ENCODE results near the gene GLOD5.
A peak's percentile ranks its signal among the peaks of the same experiment; 100 is the strongest.

The GLOD5 gene

GRCh38 chrX:48761674-48762471 lies at the start of gene GLOD5:
GLOD5 (plus strand) TSS chrX:48761747; CDS start chrX:48761791, 44 bp downstream.
- H3K27ac ChIP-seq = no peak within 1 kb of the TSS
- peak; percentile 29 for DNase-seq (ENCODE audit: low read depth, low spot score)

- DNase-seq (ENCODE audit: low read depth, low spot score) = no peak
- H3K27ac ChIP-seq = no peak overlapping the region
These were observed 49.5 kb upstream of the GLOD5 start for GRCh38 chrX:48711929-48712505.

- H3K27ac ChIP-seq = no peak overlapping the region
- no peak for DNase-seq (ENCODE audit: low read depth, low spot score)
These were observed 47.7 kb upstream of the GLOD5 start for GRCh38 chrX:48713847-48714246.

- no peak overlapping the region for H3K27ac ChIP-seq
- no peak for DNase-seq (ENCODE audit: low read depth, low spot score)
These were observed 47.0 kb upstream of the GLOD5 start for GRCh38 chrX:48714573-48714972.

GRCh38 chrX:48715072-48715471 lies 46.5 kb upstream of the GLOD5 start:
- no peak overlapping the region for H3K27ac ChIP-seq
- no peak for DNase-seq (ENCODE audit: low read depth, low spot score)

GRCh38 chrX:48715876-48716502 lies 45.6 kb upstream of the GLOD5 start:
- H3K27ac ChIP-seq = no peak overlapping the region
- no peak for DNase-seq (ENCODE audit: low read depth, low spot score)

GRCh38 chrX:48719958-48720357 lies 41.6 kb upstream of the GLOD5 start:
- DNase-seq (ENCODE audit: low read depth, low spot score) = no peak
- H3K27ac ChIP-seq = no peak overlapping the region

- no peak for DNase-seq (ENCODE audit: low read depth, low spot score)
- H3K27ac ChIP-seq = no peak overlapping the region
These were observed 40.8 kb upstream of the GLOD5 start for GRCh38 chrX:48720577-48721250.

GRCh38 chrX:48721916-48722315 lies 39.6 kb upstream of the GLOD5 start:
- no peak overlapping the region for H3K27ac ChIP-seq
- DNase-seq (ENCODE audit: low read depth, low spot score) = no peak

- no peak for DNase-seq (ENCODE audit: low read depth, low spot score)
- no peak overlapping the region for H3K27ac ChIP-seq
These were observed 35.0 kb upstream of the GLOD5 start for GRCh38 chrX:48726596-48726995.

GRCh38 chrX:48728653-48729052 lies 32.9 kb upstream of the GLOD5 start:
- no peak overlapping the region for H3K27ac ChIP-seq
- no peak for DNase-seq (ENCODE audit: low read depth, low spot score)

GRCh38 chrX:48736303-48736702 lies 25.2 kb upstream of the GLOD5 start:
- DNase-seq (ENCODE audit: low read depth, low spot score) = no peak
- H3K27ac ChIP-seq = no peak overlapping the region

GRCh38 chrX:48736878-48737212 lies 24.7 kb upstream of the GLOD5 start:
- peak overlapping the region; percentile 74 for H3K27ac ChIP-seq
- no peak for DNase-seq (ENCODE audit: low read depth, low spot score)

- peak; percentile 88 for DNase-seq (ENCODE audit: low read depth, low spot score)
- H3K27ac ChIP-seq = peak overlapping the region; percentile 74
These were observed 24.2 kb upstream of the GLOD5 start for GRCh38 chrX:48737213-48737938.

- no peak for DNase-seq (ENCODE audit: low read depth, low spot score)
- peak overlapping the region; percentile 74 for H3K27ac ChIP-seq
These were observed 23.6 kb upstream of the GLOD5 start for GRCh38 chrX:48737940-48738339.

- H3K27ac ChIP-seq = no peak overlapping the region
- DNase-seq (ENCODE audit: low read depth, low spot score) = no peak
These were observed 19.7 kb upstream of the GLOD5 start for GRCh38 chrX:48741834-48742233.

GRCh38 chrX:48745222-48745621 lies 16.3 kb upstream of the GLOD5 start:
- H3K27ac ChIP-seq = no peak overlapping the region
- DNase-seq (ENCODE audit: low read depth, low spot score) = no peak

GRCh38 chrX:48747415-48748016 lies 14.0 kb upstream of the GLOD5 start:
- H3K27ac ChIP-seq = no peak overlapping the region
- DNase-seq (ENCODE audit: low read depth, low spot score) = no peak

- no peak for DNase-seq (ENCODE audit: low read depth, low spot score)
- no peak overlapping the region for H3K27ac ChIP-seq
These were observed 12.4 kb upstream of the GLOD5 start for GRCh38 chrX:48749182-48749581.

GRCh38 chrX:48751343-48751742 lies 10.2 kb upstream of the GLOD5 start:
- no peak overlapping the region for H3K27ac ChIP-seq
- DNase-seq (ENCODE audit: low read depth, low spot score) = no peak

All from epithelial cell of prostate (primary cell).